CD14-positive monocyte (primary cell): Measurements from ENCODE around the gene CNTNAP2. TPM values are rescaled to one million over a fixed set of nuclear protein-coding genes. Genes with fewer than 3 reads are reported as not detected.

Experiments
- DNase-seq, 3 donors: peaks; one replicate each; pipeline ENCODE4 v3.0.0-alpha.2; 2011 to 2022
- H2AFZ ChIP-seq: 2 replicates; pipeline ENCODE4 v1.6.0; 2012; ENCODE audit warnings: mild to moderate bottlenecking, low read depth, low read length, inconsistent platforms; ENCODE audit not compliant: insufficient read depth, poor library complexity, severe bottlenecking
- H3K27ac ChIP-seq, 2 donors: 1 replicate in 1 of 2; 2 replicates in 1 of 2; pipeline ENCODE4 v1.5.1; 2012 to 2013; ENCODE audit warnings: low read length in 2 of 2, control low read depth in 1 of 2, inconsistent platforms in 1 of 2, low read depth in 1 of 2, mild to moderate bottlenecking in 1 of 2
- H3K27me3 ChIP-seq, 2 donors: one replicate each; pipeline versions ENCODE4 v1.6.0 to v1.6.1; 2011 to 2013; ENCODE audit warnings: low read length in 2 of 2; ENCODE audit not compliant: control insufficient read depth in 2 of 2, insufficient read depth in 2 of 2
- H3K36me3 ChIP-seq, 2 donors: replicated peaks in 1 of 2; 1 replicate in 1 of 2; 2 replicates in 1 of 2; pipeline versions ENCODE4 v1.5.1 to v1.6.1; 2012 to 2013; ENCODE audit warnings: low read length in 2 of 2, control low read depth in 1 of 2, inconsistent platforms in 1 of 2, mild to moderate bottlenecking in 1 of 2; ENCODE audit not compliant: insufficient read depth in 2 of 2, control insufficient read depth in 1 of 2
- H3K4me1 ChIP-seq, 2 donors: 1 replicate in 1 of 2; 2 replicates in 1 of 2; pipeline versions ENCODE4 v1.5.1 to v1.6.1; 2012 to 2013; ENCODE audit warnings: low read length in 2 of 2, control low read depth in 1 of 2, inconsistent platforms in 1 of 2, mild to moderate bottlenecking in 1 of 2, moderate library complexity in 1 of 2; ENCODE audit not compliant: insufficient read depth in 2 of 2, control insufficient read depth in 1 of 2
- H3K4me2 ChIP-seq: replicated peaks from 2 replicates; pipeline ENCODE3; 2012; ENCODE audit warnings: low read length, moderate library complexity, mild to moderate bottlenecking; ENCODE audit not compliant: poor library complexity, severe bottlenecking; ENCODE audit errors: extremely low read depth
- H3K4me3 ChIP-seq, 3 experiments: fragments of 200-600 bp in 1 of 3; sonication (generic) in 1 of 3; replicated peaks in 1 of 3; 1 replicate in 2 of 3; 2 replicates in 1 of 3; pipeline ENCODE4 v1.5.1; 2011 to 2013; ENCODE audit warnings: low read length in 3 of 3, mild to moderate bottlenecking in 3 of 3, control low read depth in 2 of 3, low read depth in 2 of 3, inconsistent platforms in 1 of 3, moderate library complexity in 1 of 3
- H3K79me2 ChIP-seq: 2 replicates; pipeline ENCODE4 v1.6.0; 2012; ENCODE audit warnings: mild to moderate bottlenecking, control low read depth, inconsistent platforms, low read length, moderate library complexity; ENCODE audit not compliant: insufficient read depth
- H3K9ac ChIP-seq: 2 replicates; pipeline ENCODE4 v1.6.0; 2017; ENCODE audit warnings: low read length, mild to moderate bottlenecking; ENCODE audit not compliant: insufficient read depth, poor library complexity, severe bottlenecking
- H3K9me3 ChIP-seq, 2 donors: replicated peaks in 1 of 2; 1 replicate in 1 of 2; 2 replicates in 1 of 2; pipeline versions ENCODE4 v1.5.1 to v1.6.1; 2012 to 2013; ENCODE audit warnings: low read length in 2 of 2, control low read depth in 1 of 2; ENCODE audit not compliant: control insufficient read depth in 1 of 2, insufficient read depth in 1 of 2
- H4K20me1 ChIP-seq: 2 replicates; pipeline ENCODE4 v1.6.0; 2012; ENCODE audit warnings: mild to moderate bottlenecking, low read length, control low read depth, moderate library complexity; ENCODE audit not compliant: insufficient read depth
- H3K27ac Mint-ChIP-seq, 7 donors: one replicate each; pipeline ENCODE4 v1.8.0; 2020; ENCODE audit warnings: mild to moderate bottlenecking in 7 of 7, mixed read lengths in 7 of 7, moderate library complexity in 6 of 7, inconsistent platforms in 2 of 7
- H3K27me3 Mint-ChIP-seq, 3 donors: one replicate each; pipeline ENCODE4 v1.8.0; 2021 to 2022; ENCODE audit warnings: low read depth in 3 of 3, mild to moderate bottlenecking in 3 of 3, mixed read lengths in 3 of 3, moderate library complexity in 3 of 3, inconsistent platforms in 1 of 3
- H3K36me3 Mint-ChIP-seq, 2 donors: one replicate each; pipeline ENCODE4 v1.8.0; 2020; ENCODE audit warnings: mixed read lengths in 2 of 2, inconsistent platforms in 1 of 2, mild to moderate bottlenecking in 1 of 2
- H3K4me1 Mint-ChIP-seq: one replicate; pipeline ENCODE4 v1.8.0; 2020; ENCODE audit warnings: mild to moderate bottlenecking, mixed read lengths
- H3K4me3 Mint-ChIP-seq, 2 donors: one replicate each; pipeline ENCODE4 v1.8.0; 2020; ENCODE audit warnings: mild to moderate bottlenecking in 2 of 2, mixed read lengths in 2 of 2, moderate library complexity in 1 of 2
- H3K9me3 Mint-ChIP-seq, 7 donors: one replicate each; pipeline ENCODE4 v1.8.0; 2020 to 2022; ENCODE audit warnings: mixed read lengths in 7 of 7, mild to moderate bottlenecking in 6 of 7, moderate library complexity in 6 of 7, inconsistent platforms in 2 of 7
- CTCF ChIP-seq: fragments of 200-600 bp; IDR thresholded peaks from one replicate; pipeline ENCODE4 v1.8.0; 2022; ENCODE audit warnings: antibody characterized with exemption, mild to moderate bottlenecking
- WGBS: methylation state at CpG from one replicate; pipeline ENCODE4 v1.1.5; 2013; ENCODE audit warnings: missing lambda C conversion rate; ENCODE audit not compliant: insufficient coverage; 5-methylcytosine and 5-hydroxymethylcytosine counted together
- intact Hi-C, 2 donors: fragments of 100-400 bp; cut with micrococcal nuclease; formaldehyde crosslinking; loops; one replicate each; pipeline versions ENCODE4 v1.15.0 to v1.15.1; 2023
- polyA plus RNA-seq, 3 donors: library from polyadenylated mRNA; depleted of rRNA in 1 of 3; unstranded in 2 of 3; stranded (reverse) in 1 of 3; fragments of 300-500 nt in 2 of 3; fragments of >200 nt in 1 of 3; fragmentation: Illumina TruSeq in 2 of 3; gene quantifications; 1 replicate in 2 of 3; 2 replicates in 1 of 3; pipeline ENCODE4 v1.2.3, GENCODE V29; 2012 to 2021

Gene CNTNAP2
- polyA plus RNA-seq, 3 donors, result 0.01 TPM; not detected in 2

DNA sequence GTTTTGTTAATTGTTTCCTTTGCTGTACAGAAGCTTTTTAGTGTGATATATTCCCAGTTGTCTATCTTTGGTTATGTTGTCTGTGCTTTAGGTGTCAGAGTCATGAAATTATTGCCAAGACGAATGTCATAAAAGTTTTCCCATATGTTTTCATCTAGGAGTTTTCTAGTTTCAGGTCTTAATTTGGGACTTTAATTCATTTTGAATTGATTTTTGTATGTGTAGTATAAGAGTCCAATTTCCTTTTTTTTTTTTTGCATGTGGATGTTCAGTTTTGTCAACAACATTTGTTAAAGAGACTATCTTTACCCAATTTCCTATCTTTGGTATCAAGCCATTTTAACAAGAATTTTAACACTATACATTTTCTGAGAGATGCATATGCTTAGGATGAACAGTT, 432.2 kb downstream of the CNTNAP2 start:
- intact Hi-C loops, result no loop called here

GRCh38 chr7:146554556-146554955, 438.0 kb downstream of the CNTNAP2 start:
- Histone ChIP-seq H3K27me3 (no peaks in the 10 kb centered on the region), H3K9me3 (no peaks in the 10 kb centered on the region), H3K79me2 (no peaks in the 10 kb centered on the region), H3K9ac (no peak overlapping the region), H3K4me3 (no peak overlapping the region), H3K4me1 (no peaks in the 10 kb centered on the region), H4K20me1 (no peaks in the 10 kb centered on the region), H3K36me3 (no peaks in the 10 kb centered on the region), H2AFZ (no peak overlapping the region), H3K27ac (no peak overlapping the region), H3K4me2 (no peak overlapping the region)
- no peak for DNase-seq
- Mint-ChIP-seq H3K4me3 (no peak overlapping the region), H3K27ac (no peak overlapping the region), H3K36me3 (no peaks in the 10 kb centered on the region), H3K4me1 (no peaks in the 10 kb centered on the region), H3K9me3 (peaks cover 0 to 10% (median 4%) of the 10 kb centered on the region in 7 donors), H3K27me3 (no peaks in the 10 kb centered on the region)
- no peak for TF ChIP-seq CTCF
- WGBS, result 50% methylated on average over 2 of the region's 6 CpGs
- intact Hi-C loops, result no loop called here

More for the DNA sequence above, 432.2 kb downstream of the CNTNAP2 start:
- WGBS, result no CpG with 5 or more reads among the region's 1 CpG
- H3K4me1 ChIP-seq, result no peaks in the 10 kb centered on the region
- H3K27me3 ChIP-seq, result no peaks in the 10 kb centered on the region
- no peaks in the 10 kb centered on the region for H3K4me1 Mint-ChIP-seq
- no peak overlapping the region for H3K4me2 ChIP-seq
- H3K9ac ChIP-seq, result no peak overlapping the region
- no peaks in the 10 kb centered on the region for H3K36me3 Mint-ChIP-seq
- H2AFZ ChIP-seq, result no peak overlapping the region
- no peak overlapping the region for H3K27ac ChIP-seq
- H3K36me3 ChIP-seq, result no peaks in the 10 kb centered on the region
- no peaks in the 10 kb centered on the region for H3K79me2 ChIP-seq
- H3K27me3 Mint-ChIP-seq, result no peaks in the 10 kb centered on the region
- TF ChIP-seq CTCF, result no peak
- no peak overlapping the region for H3K4me3 Mint-ChIP-seq
- no peaks in the 10 kb centered on the region for H4K20me1 ChIP-seq
- peaks cover 0 to 12% (median 5%) of the 10 kb centered on the region in 7 donors for H3K9me3 Mint-ChIP-seq
- no peak for DNase-seq
- no peaks in the 10 kb centered on the region for H3K9me3 ChIP-seq
- no peak overlapping the region for H3K27ac Mint-ChIP-seq
- H3K4me3 ChIP-seq, result no peak overlapping the region
